Panc1 (cell line): ENCODE data around the gene TANK. TPM values are rescaled to one million over a fixed set of nuclear protein-coding genes. Genes with fewer than 3 reads are reported as not detected.
"Not testable (repeated sequence)": the region's sequence is repeated elsewhere in the genome, so short reads cannot be mapped to it uniquely, and the experiment has no call there.

Source experiments
- ATAC-seq: fragments of 200-7000 bp; cut with Tn5 transposase; 2 replicates; pipeline ENCODE4 v1.9.1; 2020; ENCODE audit warnings: mild to moderate bottlenecking, moderate library complexity
- BruUV-seq: library from RNA; stranded (reverse); fragments of 400-500 nt; replicated peaks from 2 replicates; lab custom pipeline; 2021; lab: Mats Ljungman, UMichigan
- CTCF ChIA-PET: fragments of 300-600 bp; sonication (Branson Sonifier 250); formaldehyde crosslinking; loops from one replicate; lab custom pipeline; 2022; ENCODE audit warnings: antibody characterized with exemption; lab: Charles Lee
- POLR2A ChIA-PET: fragments of 300-600 bp; sonication (Branson Sonifier 250); formaldehyde crosslinking; loops from one replicate; lab custom pipeline; 2022; ENCODE audit warnings: antibody characterized with exemption; lab: Charles Lee
- DNase-seq: peaks from one replicate; pipeline ENCODE4 v3.0.0-alpha.2; 2010; ENCODE audit warnings: low read depth, low spot score
- H3K27ac ChIP-seq: 2 replicates; pipeline ENCODE4 v1.5.1; 2011; ENCODE audit warnings: mild to moderate bottlenecking, low read length, inconsistent platforms
- H3K27me3 ChIP-seq: fragments of 200-500 bp; sonication (Bioruptor generic); 2 replicates; pipeline ENCODE4 v1.6.0; 2014; ENCODE audit warnings: low read length, inconsistent platforms; ENCODE audit not compliant: control insufficient read depth, insufficient read depth
- H3K36me3 ChIP-seq: fragments of 200-500 bp; sonication (Bioruptor generic); 2 replicates; pipeline ENCODE4 v1.5.1; 2014; ENCODE audit warnings: inconsistent platforms, mild to moderate bottlenecking, low read length, moderate library complexity; ENCODE audit not compliant: control insufficient read depth, insufficient read depth
- H3K4me1 ChIP-seq: 2 replicates; pipeline ENCODE4 v1.5.1; 2011; ENCODE audit warnings: inconsistent platforms, mild to moderate bottlenecking, low read length, moderate library complexity; ENCODE audit not compliant: control insufficient read depth, insufficient read depth
- H3K4me3 ChIP-seq, 2 experiments: 2 replicates each; pipeline ENCODE4 v1.5.1; 2011 to 2012; ENCODE audit warnings: low read depth in 2 of 2, low read length in 2 of 2, mild to moderate bottlenecking in 2 of 2, inconsistent platforms in 1 of 2, moderate library complexity in 1 of 2
- H3K9me3 ChIP-seq: fragments of 200-500 bp; sonication (Bioruptor generic); 2 replicates; pipeline ENCODE4 v1.5.1; 2014; ENCODE audit warnings: low read depth, mild to moderate bottlenecking, inconsistent platforms, low read length, moderate library complexity; ENCODE audit not compliant: control insufficient read depth, insufficient read depth
- POLR2AphosphoS5 ChIP-seq: IDR thresholded peaks from 2 replicates; pipeline ENCODE4 v1.6.1; 2012; ENCODE audit warnings: mild to moderate bottlenecking, low read depth, low read length, moderate library complexity
- SIN3A ChIP-seq: IDR thresholded peaks from 2 replicates; pipeline ENCODE4 v1.6.1; 2012; ENCODE audit warnings: low read depth, mild to moderate bottlenecking, low read length, moderate library complexity, borderline replicate concordance; ENCODE audit not compliant: insufficient read depth
- TCF7L2 ChIP-seq: IDR thresholded peaks from 2 replicates; pipeline ENCODE4 v1.6.1; 2011; ENCODE audit warnings: mild to moderate bottlenecking, low read depth, low read length, inconsistent platforms
- in situ Hi-C: cut with HindIII; loops from 2 replicates; pipeline ENCODE4 v1.10.0; 2016; ENCODE audit warnings: low sequenced_read_pairs, low pct_unique_long_range_greater_than_20kb
- intact Hi-C: fragments of 100-400 bp; cut with micrococcal nuclease; formaldehyde crosslinking; loops from one replicate; pipeline ENCODE4 v1.10.0; 2022; ENCODE audit not compliant: unreplicated experiment
- total RNA-seq: library from RNA; stranded (reverse); gene quantifications from one replicate; pipeline ENCODE4 v1.2.1, GENCODE V29; 2021; ENCODE audit not compliant: unreplicated experiment
- TF ChIP-seq, protein P1 (sequence below), 2 experiments: IDR thresholded peaks; 2 replicates each; pipeline ENCODE4 v1.6.1; 2011 to 2012; ENCODE audit warnings: low read depth in 2 of 2, control low read depth in 1 of 2, low read length in 1 of 2, mild to moderate bottlenecking in 1 of 2, moderate library complexity in 1 of 2; ENCODE audit not compliant: insufficient read depth in 1 of 2
- TF ChIP-seq, protein P2 (sequence below): fragments of 450-650 bp; IDR thresholded peaks from 2 replicates; pipeline ENCODE4 v1.5.1; 2017; ENCODE audit warnings: mild to moderate bottlenecking

Gene TANK
- total RNA-seq, 1 experiment from 2014 or later, result 36.0 TPM

DNA sequence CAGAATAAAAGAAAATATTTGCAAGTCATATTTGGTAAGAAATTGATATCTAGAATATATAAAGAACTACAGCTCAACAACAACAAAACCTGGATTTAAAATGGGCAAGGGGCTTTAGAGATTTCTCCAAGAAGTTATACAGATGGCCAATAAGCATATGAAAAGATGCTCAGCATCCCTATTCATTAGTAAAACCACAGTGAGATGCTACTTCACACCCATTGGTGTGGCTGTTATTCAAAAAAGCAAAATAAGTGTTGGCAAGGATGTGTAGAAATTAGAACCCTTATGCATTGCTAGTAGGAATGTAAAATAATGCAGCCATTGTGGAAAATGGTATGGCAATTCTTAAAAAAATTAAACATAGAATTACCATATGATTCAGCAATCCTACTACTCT is 29.8 kb downstream of the TANK start:
- DNase-seq, result no peak
- no TSS peak for BruUV-seq
- in situ Hi-C loops (no loop called here), intact Hi-C loops (no loop called here)
- H3K4me1 ChIP-seq, result no peaks in the 10 kb centered on the region
- H3K4me3 ChIP-seq, result no peak overlapping the region
- POLR2A ChIA-PET, result no interaction called here
- no peak for ATAC-seq
- no peak for TF ChIP-seq SIN3A
- TF ChIP-seq, protein P1, sequence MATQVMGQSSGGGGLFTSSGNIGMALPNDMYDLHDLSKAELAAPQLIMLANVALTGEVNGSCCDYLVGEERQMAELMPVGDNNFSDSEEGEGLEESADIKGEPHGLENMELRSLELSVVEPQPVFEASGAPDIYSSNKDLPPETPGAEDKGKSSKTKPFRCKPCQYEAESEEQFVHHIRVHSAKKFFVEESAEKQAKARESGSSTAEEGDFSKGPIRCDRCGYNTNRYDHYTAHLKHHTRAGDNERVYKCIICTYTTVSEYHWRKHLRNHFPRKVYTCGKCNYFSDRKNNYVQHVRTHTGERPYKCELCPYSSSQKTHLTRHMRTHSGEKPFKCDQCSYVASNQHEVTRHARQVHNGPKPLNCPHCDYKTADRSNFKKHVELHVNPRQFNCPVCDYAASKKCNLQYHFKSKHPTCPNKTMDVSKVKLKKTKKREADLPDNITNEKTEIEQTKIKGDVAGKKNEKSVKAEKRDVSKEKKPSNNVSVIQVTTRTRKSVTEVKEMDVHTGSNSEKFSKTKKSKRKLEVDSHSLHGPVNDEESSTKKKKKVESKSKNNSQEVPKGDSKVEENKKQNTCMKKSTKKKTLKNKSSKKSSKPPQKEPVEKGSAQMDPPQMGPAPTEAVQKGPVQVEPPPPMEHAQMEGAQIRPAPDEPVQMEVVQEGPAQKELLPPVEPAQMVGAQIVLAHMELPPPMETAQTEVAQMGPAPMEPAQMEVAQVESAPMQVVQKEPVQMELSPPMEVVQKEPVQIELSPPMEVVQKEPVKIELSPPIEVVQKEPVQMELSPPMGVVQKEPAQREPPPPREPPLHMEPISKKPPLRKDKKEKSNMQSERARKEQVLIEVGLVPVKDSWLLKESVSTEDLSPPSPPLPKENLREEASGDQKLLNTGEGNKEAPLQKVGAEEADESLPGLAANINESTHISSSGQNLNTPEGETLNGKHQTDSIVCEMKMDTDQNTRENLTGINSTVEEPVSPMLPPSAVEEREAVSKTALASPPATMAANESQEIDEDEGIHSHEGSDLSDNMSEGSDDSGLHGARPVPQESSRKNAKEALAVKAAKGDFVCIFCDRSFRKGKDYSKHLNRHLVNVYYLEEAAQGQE (IDR thresholded peaks at IDR 0.05; ENCODE audit: insufficient read depth in 1 of 2, low read depth in 2 of 2, low read length in 1 of 2), result no peak
- TF ChIP-seq, protein P2, sequence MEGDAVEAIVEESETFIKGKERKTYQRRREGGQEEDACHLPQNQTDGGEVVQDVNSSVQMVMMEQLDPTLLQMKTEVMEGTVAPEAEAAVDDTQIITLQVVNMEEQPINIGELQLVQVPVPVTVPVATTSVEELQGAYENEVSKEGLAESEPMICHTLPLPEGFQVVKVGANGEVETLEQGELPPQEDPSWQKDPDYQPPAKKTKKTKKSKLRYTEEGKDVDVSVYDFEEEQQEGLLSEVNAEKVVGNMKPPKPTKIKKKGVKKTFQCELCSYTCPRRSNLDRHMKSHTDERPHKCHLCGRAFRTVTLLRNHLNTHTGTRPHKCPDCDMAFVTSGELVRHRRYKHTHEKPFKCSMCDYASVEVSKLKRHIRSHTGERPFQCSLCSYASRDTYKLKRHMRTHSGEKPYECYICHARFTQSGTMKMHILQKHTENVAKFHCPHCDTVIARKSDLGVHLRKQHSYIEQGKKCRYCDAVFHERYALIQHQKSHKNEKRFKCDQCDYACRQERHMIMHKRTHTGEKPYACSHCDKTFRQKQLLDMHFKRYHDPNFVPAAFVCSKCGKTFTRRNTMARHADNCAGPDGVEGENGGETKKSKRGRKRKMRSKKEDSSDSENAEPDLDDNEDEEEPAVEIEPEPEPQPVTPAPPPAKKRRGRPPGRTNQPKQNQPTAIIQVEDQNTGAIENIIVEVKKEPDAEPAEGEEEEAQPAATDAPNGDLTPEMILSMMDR, result no peak
- TF ChIP-seq TCF7L2, result no peak
- no peak for TF ChIP-seq POLR2AphosphoS5
- H3K27ac ChIP-seq, result no peak overlapping the region
- CTCF ChIA-PET, result no interaction called here
- H3K27me3 ChIP-seq, result no peaks in the 10 kb centered on the region
- no peaks in the 10 kb centered on the region for H3K9me3 ChIP-seq
- no peaks in the 10 kb centered on the region for H3K36me3 ChIP-seq

DNA sequence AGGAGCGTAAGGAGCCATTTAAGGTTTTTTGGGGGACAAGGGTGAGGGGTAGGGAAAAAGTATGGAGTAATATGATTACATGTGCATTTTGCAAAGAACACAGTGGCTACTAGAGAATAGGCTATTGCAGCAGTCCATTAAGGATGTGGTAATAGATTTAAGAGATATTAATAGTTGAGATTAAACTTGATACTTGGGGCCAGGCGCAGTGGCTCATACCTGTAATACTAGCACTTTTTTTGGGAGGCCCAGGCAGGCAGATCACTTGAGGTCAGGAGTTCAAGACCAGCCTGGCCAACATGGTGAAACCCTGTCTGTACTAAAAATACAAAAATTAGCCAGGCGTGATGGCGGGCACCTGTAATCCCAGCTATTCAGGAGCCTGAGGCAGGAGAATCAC is 35.4 kb downstream of the TANK start:
- ATAC-seq, POLR2A ChIA-PET, H3K4me1 ChIP-seq, H3K27me3 ChIP-seq, H3K9me3 ChIP-seq, intact Hi-C loops, H3K27ac ChIP-seq, BruUV-seq, in situ Hi-C loops, DNase-seq, H3K4me3 ChIP-seq, H3K36me3 ChIP-seq, CTCF ChIA-PET: not testable (repeated sequence)

DNA sequence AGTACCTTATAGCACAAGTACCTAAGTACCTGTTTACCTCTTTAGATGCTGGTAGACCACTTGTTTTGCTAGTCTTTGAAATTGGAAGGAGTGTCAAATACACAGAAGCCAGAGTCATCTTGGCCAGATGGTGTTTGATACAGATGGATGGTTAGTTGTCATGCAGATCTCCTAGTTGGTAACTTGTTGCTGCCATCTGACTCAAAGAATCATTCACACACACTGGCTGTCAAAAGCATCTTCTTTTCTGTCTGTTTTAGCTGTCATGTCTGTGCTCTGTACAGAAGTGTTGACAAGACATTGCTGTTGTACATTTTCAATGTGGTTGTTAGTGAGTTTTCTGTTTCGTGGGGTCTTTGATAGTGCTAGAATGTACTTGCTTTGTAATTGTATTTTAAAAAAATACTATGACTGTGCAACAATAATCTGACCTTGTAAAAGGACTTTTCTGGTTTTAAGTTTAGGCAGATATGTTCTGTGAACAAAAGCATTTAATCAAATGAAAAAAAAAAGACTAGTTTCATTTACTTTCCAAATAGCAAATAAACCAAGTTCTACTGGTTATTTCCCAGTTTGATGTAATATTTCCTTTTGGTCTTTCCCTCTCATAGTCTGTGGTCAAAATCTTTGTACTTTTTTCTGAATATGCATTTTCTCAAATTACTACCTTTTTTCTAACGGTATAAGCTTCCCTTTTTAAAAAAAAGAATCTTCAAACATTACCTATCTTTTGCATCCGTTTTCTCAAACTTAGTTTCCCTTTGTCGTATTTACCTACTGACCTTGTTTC is 39.9 kb downstream of the TANK start:
- POLR2A ChIA-PET, result no interaction called here
- intact Hi-C loops (no loop called here), in situ Hi-C loops (no loop called here)
- no peaks in the 10 kb centered on the region for H3K27me3 ChIP-seq
- H3K27ac ChIP-seq, result no peak overlapping the region
- BruUV-seq, result no TSS peak
- DNase-seq, result no peak
- H3K4me1 ChIP-seq, result no peaks in the 10 kb centered on the region; the same call in 1 of the 2 replicates
- H3K9me3 ChIP-seq, result no peaks in the 10 kb centered on the region
- TF ChIP-seq, protein P2, result no peak
- TF ChIP-seq TCF7L2, result no peak
- no peak for TF ChIP-seq POLR2AphosphoS5
- TF ChIP-seq, protein P1 (IDR thresholded peaks at IDR 0.05; ENCODE audit: insufficient read depth in 1 of 2, low read depth in 2 of 2, low read length in 1 of 2), result no peak
- no peak for TF ChIP-seq SIN3A
- no peak for ATAC-seq
- peaks cover 3% of the 10 kb centered on the region for H3K36me3 ChIP-seq
- H3K4me3 ChIP-seq, result no peak overlapping the region
- CTCF ChIA-PET, result interaction anchor here (0.7 kb wide), 1 partner anchor 1183 kb away, joined by 4 read pairs; no protein-coding TSS in a partner anchor
